ENCODE results near the gene SIK1.
"Not testable (repeated sequence)": the region's sequence is repeated elsewhere in the genome, so short reads cannot be mapped to it uniquely, and the experiment has no call there.

Gene SIK1

DNA sequence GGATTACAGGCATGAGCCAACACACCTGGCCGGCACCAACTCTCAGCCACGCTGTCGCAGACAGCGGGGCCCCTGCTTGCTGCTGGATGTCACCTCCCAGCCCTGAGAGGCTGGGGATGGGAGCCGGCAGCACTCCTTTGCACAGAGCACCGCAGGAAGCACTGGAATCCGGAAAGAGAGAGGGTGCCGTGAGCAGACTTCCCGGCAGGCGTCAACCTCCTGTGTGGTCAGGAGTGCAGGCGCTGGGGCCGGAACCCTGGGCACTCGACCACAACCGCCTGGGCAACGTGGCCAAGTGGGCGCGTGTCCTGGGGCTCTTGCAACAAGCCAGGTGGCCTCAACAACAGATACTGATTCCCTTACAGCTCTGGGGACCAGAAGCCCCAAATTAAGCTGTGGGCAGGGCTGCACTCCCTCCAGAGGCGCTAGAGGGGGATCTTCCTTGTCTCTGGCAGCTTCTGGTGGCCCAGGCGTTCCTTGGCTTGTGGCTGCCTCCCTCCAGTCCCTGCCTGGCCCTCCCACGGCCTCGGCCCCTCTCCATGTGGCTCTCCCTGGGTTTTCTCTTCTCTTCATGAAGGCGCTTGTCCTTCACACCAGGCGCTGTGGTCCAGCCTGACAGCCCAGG lies 20.5 kb upstream of the SIK1 start:
- H3K36me3 Mint-ChIP-seq, DNase-seq, H3K9me3 Mint-ChIP-seq, CTCF ChIA-PET, H3K27me3 Mint-ChIP-seq, H3K4me1 Mint-ChIP-seq, H3K4me3 Mint-ChIP-seq, H3K27ac Mint-ChIP-seq: not testable (repeated sequence)

DNA sequence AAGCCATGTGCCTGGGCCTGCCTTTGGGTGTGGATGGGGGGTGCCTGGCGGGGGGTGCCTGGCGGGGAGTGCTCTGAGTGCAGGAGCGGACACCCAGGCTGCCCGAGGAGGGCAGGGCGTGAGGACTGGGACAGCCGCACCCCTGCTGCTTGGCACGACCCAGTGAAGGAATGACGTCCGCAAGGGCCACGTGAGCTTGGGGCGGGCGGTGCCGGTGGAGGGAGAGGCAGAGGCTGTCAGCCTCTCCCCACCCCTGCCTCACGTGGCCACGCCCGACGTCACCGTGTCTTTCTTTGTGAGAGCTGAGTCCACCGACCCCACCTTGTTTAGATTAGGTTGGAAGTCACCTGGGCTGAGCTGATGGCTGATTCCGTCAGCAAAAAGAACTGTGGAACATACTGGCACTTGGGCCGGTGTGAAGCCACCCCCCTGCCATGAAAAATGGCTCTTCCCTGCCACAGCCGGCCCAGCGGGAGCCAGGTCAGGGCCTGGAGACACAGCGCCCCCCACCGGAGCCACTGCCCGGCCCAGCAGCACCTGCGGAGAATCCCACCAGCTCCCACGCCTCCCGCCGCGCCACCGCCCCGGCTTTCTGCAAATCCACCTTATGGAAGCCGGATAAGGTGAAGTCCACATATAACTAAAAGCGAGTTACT lies 19.5 kb upstream of the SIK1 start:
- H3K27ac Mint-ChIP-seq, H3K27me3 Mint-ChIP-seq, H3K9me3 Mint-ChIP-seq, H3K36me3 Mint-ChIP-seq, CTCF ChIA-PET, H3K4me3 Mint-ChIP-seq, H3K4me1 Mint-ChIP-seq, DNase-seq: not testable (repeated sequence)

DNA sequence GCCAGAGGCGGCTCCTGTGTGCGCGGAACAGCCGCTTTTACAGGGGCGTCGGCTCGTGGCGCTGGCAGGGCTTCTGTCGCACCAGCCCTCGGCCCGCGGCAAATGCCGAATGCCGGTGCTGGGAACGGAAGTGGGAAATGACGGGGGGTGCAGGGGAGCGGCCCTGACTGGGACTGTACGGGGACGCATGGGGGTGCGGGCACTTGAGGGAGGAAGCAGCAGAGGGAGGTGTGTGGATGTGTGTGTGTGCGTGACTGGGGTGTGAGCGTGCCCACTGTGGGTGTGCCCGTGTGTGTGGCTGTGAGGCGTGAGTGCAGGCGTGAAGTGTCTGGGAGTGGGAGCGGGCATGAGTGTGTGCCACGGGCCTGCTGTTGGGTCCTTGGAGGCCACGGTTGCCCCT lies 17.6 kb upstream of the SIK1 start:
- H3K27me3 Mint-ChIP-seq, H3K36me3 Mint-ChIP-seq, H3K9me3 Mint-ChIP-seq, CTCF ChIA-PET, H3K27ac Mint-ChIP-seq, H3K4me3 Mint-ChIP-seq, DNase-seq, H3K4me1 Mint-ChIP-seq: not testable (repeated sequence)

DNA sequence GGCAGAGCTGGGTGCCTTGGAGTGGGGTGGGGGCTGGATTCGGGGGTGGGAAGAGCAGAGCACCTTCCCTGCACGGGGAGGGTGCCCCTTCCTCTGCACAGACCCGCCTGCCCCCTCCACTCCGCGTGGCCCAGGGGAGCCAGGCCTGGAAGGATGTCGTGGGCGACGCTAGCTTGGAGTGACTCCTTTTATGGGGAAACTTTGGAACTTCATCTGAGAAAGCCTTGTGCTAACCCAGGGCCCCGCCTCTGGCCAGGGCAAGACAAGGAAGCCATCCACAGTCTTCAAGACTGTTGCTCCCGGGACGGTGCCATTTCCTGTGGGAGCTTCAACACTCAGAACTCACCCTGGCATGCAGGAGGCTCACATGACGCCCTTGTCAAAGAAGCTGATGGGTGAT lies 15.6 kb upstream of the SIK1 start:
- H3K4me3 Mint-ChIP-seq, H3K4me1 Mint-ChIP-seq, DNase-seq, H3K27ac Mint-ChIP-seq, H3K27me3 Mint-ChIP-seq, CTCF ChIA-PET, H3K36me3 Mint-ChIP-seq, H3K9me3 Mint-ChIP-seq: not testable (repeated sequence)

DNA sequence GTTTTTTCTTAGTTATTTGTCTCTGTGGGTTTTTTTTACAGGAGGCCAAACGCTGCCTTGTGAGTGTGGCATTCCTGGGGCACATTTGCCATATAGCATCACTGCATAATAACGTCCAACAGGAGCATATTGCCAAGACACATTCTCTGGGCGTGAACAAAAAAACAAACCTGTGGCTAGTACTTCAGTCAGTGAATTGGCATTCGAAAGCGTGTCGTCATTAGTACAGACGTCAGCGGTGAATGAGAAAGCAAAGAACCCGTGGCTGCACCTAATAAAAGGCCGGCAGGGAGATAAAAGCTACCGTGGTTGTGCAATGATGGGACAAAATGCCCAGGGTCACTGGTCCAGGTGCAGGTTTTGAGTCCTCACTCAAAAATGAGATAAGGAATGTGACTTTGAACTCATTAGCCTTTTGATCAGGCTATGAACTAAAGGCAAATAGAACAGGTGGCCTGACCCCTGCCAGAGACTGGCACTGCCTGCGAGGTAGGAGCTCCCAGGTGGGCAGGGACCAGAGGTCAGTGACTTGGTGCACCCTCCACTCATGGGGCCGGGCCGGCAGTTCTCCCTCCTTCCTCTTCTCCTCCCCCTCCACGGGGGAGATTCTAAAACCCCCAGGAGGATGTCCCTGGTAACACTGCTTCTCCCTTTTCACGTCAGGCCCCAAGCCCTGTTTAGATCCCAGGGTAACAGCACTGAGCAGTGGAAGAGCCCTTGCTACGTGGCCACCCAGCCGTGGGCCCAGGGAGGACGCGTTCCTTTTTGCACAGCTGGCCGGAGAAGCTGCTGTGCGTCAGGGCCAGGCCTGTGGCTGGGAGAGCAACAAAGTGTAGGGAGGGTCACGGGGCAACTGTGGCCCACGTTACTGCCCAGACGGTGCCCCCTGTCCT lies 14.2 kb upstream of the SIK1 start:
- H3K4me3 Mint-ChIP-seq, H3K4me1 Mint-ChIP-seq, H3K9me3 Mint-ChIP-seq, DNase-seq, H3K36me3 Mint-ChIP-seq, CTCF ChIA-PET, H3K27me3 Mint-ChIP-seq, H3K27ac Mint-ChIP-seq: not testable (repeated sequence)

DNA sequence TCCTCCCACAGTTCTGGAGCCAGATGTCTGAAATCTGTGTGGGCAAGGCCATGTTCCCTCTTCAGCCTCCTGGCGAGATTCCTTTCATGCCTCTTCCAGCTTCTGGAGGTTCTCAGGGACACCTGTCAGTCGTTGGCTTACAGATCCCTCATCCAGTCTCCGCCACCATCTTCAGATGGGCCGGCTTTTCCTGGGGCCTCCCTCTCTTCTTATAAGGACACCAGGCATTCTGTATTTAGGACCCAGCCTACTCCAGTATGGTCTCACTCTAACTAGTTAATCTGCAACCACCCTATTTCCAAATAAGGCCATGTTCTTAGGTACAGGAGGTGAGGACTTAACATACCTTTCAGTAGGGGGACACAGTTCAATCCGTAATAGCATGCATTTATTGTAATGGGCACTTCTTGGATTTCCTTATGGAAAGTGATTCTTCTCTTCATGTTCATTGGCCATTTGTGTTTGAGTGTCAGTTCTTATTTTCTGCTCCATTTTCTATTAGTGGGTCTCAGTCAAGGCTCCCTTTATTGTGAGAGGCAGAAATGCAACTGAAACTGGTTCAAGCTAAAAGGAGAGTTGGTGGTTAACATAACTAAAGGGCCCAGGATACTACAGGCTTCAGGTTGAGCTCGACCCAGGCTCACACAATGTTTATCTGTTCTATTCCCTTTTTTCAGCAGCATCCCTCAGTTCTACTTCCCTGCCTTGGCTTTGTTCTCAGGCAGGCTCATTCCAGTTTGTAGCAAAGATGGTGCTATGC lies 12.6 kb upstream of the SIK1 start:
- DNase-seq, H3K4me1 Mint-ChIP-seq, H3K27ac Mint-ChIP-seq, CTCF ChIA-PET, H3K27me3 Mint-ChIP-seq, H3K4me3 Mint-ChIP-seq, H3K36me3 Mint-ChIP-seq, H3K9me3 Mint-ChIP-seq: not testable (repeated sequence)

DNA sequence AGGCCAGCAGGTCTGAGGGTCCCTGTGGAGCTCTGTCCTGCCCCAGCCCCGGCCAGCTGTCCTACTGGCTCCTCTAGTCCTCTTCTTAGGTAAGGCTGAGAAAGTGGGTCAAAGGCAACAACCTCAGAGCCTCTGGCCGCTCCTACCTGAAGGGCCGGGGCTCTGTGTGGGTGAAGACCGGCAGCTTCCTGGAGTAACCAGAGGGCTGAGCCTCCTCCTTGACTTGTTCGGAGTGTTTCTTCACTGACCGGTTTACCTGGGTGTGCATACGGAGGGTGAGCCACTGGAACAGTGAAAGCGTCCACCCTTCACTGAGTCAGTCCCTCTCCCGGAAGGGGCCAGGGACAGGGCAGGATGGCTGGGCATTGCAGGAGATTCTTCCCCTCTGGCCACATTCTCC lies 9.3 kb upstream of the SIK1 start:
- H3K36me3 Mint-ChIP-seq, H3K27me3 Mint-ChIP-seq: not testable (repeated sequence)

DNA sequence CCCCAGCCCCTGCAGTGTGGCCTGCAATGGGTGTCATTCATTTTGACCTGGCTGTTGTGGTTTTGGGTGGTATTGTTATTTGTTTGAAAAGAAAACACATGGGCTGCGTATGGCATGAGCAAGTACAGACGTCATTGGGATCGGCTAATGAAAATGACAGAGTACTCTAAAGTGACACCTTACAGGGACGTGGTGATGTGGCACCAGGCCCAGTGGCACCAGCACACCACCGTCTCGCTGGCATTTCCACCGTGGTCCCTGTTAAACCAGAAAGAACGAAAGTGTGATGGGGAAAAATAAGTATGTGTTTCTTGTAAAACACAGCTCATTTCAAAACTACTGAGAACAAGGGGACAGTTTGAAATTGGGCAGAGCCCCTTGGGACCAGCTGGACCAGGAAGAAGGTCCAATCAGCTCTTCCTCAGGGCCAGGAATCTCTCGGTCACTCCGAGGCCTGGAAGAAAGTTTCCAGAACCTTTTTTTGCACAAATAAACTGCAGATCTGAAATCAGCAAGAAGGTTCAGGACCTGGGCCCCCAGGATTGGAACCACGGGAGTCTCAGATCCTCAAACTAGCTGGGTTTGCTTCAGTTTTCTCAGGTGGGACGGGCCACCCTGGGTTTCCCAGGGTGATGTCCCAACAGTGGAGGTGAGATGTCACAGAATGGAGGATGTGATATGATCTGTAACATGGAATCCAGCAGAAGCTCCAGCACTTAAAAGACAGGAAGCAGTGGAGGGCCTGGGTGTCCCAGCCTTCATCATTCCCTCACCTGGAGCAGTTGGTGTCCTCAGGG lies 6.6 kb upstream of the SIK1 start:
- H3K27ac Mint-ChIP-seq, H3K4me1 Mint-ChIP-seq, DNase-seq, H3K4me3 Mint-ChIP-seq, H3K36me3 Mint-ChIP-seq, H3K9me3 Mint-ChIP-seq, H3K27me3 Mint-ChIP-seq, CTCF ChIA-PET: not testable (repeated sequence)

More for the DNA sequence above, 9.3 kb upstream of the SIK1 start:
- H3K9me3 Mint-ChIP-seq, H3K4me1 Mint-ChIP-seq, DNase-seq, H3K27ac Mint-ChIP-seq, CTCF ChIA-PET, H3K4me3 Mint-ChIP-seq: not testable (repeated sequence)

DNA sequence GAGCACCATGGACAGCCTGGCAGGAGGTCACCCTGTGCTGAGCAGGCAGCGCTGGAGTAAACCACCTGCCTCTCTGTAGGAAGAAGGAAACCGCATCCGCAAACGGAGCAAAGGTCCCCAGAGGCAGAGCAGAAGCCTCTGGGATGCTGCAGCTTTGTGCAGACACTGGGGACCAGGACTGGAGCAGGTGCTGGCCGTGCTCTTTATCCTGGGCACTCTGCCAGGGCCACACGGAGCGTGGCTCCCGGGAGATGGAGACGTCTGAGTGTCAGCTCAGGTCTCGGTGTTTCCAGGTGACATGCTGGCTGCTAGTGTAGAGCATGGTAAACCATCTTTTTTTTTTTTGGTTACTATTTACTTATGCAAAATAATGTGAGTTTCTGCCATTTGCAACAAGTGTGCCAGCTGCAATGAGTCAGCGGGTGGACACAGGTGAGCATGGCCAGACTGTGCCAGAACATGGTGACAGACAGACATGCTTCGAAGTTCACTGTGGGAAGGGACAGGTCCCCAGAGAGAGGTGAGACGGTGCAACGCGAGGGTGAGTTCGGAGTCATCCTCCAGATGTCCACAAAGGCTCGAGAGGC lies 4.0 kb upstream of the SIK1 start:
- CTCF ChIA-PET, H3K36me3 Mint-ChIP-seq: not testable (repeated sequence)

DNA sequence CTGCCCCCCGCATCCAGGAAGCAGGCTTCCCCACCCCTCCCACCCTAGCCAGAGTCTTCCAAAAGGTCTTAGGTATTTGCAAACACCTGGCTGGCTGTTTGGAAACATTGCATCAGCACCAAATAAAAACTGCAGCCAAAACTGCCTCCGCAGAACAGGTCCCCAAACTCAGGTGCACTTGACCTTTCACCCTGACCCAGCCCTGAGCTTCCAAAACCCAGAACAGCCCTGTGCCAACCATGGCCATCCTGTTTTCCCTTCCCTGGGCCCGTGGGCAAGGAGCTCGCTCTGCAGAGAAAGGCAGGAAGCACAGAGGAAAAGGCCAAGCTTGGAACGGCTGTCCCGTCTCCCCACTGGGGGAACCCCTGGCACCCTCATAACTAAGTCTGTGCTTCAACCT lies 2.0 kb upstream of the SIK1 start:
- H3K9me3 Mint-ChIP-seq, H3K36me3 Mint-ChIP-seq, H3K27ac Mint-ChIP-seq, DNase-seq, H3K27me3 Mint-ChIP-seq, H3K4me3 Mint-ChIP-seq, CTCF ChIA-PET, H3K4me1 Mint-ChIP-seq: not testable (repeated sequence)

More for the DNA sequence above, 4.0 kb upstream of the SIK1 start:
- not testable (repeated sequence) for H3K4me1 Mint-ChIP-seq, H3K4me3 Mint-ChIP-seq, H3K27ac Mint-ChIP-seq, H3K27me3 Mint-ChIP-seq, DNase-seq, H3K9me3 Mint-ChIP-seq

DNA sequence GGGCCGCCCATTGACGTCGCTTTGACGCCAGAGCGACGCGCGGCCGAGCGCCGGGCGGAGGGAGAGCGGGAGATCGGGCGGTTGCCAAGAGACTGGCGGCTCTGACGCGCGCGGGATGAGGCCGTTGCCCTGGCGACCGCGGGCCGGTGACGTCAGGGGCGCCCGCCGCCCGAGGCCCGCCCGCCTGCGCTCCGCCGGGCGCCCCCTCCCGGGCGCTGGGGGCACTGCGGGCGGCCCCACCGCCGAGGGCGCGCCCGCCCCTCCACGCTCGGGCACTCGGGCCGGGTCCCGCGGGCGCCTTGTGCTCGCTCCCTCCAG lies 270 bp upstream of the SIK1 start:
- H3K9me3 Mint-ChIP-seq, H3K36me3 Mint-ChIP-seq, H3K4me3 Mint-ChIP-seq, H3K27ac Mint-ChIP-seq, CTCF ChIA-PET, H3K27me3 Mint-ChIP-seq, H3K4me1 Mint-ChIP-seq, DNase-seq: not testable (repeated sequence)

DNA sequence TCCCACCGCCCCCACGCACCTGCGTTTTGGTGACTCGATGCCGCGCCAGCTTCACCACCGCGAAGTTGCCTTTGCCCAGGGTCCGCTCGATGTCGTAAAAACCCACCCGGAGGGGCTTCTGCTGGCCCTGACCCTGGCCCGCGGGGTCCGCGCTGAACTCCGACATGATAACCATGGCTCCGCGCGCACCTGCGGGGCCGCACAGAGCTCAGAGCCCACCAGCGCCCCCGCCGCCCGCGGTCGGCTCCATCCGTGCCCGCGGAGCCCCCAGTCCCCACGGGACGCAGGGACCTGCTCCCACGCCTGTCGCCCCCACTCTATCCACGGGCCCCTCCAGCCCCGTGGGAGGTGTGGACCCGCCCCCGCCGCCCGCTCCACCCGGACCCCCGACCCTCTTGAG lies 927 bp downstream of the SIK1 start:
- H3K4me1 Mint-ChIP-seq, DNase-seq, H3K4me3 Mint-ChIP-seq, H3K9me3 Mint-ChIP-seq, H3K36me3 Mint-ChIP-seq, H3K27me3 Mint-ChIP-seq, CTCF ChIA-PET, H3K27ac Mint-ChIP-seq: not testable (repeated sequence)

DNA sequence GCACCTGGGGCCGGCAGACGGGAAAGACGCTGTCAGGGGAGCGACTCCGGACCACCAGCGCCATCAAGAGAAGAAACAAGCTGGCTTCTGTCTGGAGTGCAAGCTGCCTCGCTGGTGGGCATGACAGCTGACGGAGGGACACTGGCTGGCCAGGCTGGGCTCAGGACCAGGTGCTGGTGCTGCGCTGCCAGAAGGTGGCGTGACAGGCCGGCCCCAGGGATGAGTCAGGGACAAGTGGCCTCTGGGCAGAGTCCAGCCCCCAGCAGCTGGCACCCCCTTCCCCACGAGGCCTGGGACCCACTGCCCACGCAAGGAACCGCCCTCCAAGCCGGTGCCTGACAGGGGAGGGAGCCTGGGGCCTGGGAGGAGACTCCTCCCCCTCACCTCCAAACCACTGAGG lies 7.5 kb downstream of the SIK1 start:
- CTCF ChIA-PET = not testable (repeated sequence)

DNA sequence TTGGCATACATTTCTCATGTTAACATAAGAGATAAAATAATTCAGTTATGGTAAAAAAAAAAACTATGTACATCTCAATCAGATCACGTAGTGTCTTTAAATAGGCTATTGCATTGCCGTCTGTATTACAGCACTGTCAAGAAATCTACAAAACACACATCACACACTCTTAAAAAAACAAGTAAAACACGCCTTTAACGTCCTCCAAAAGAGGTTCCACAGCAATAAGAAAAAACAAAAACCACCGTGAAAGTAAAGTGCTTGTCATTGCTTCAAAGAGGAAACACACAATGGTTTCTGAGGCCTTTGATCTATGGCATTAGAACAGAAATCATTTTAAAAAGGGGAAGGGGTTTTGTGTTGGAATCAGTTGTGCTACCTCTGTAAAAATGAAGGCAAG lies 12.4 kb downstream of the SIK1 start:
- peak overlapping the region; percentile 91 for H3K27ac Mint-ChIP-seq
- H3K27me3 Mint-ChIP-seq, H3K9me3 Mint-ChIP-seq, H3K4me1 Mint-ChIP-seq, CTCF ChIA-PET, H3K36me3 Mint-ChIP-seq, DNase-seq, H3K4me3 Mint-ChIP-seq: not testable (repeated sequence)

More for the DNA sequence above, 7.5 kb downstream of the SIK1 start:
- H3K4me1 Mint-ChIP-seq, H3K9me3 Mint-ChIP-seq, H3K36me3 Mint-ChIP-seq, DNase-seq, H3K27ac Mint-ChIP-seq, H3K4me3 Mint-ChIP-seq, H3K27me3 Mint-ChIP-seq: not testable (repeated sequence)

Data from activated naive CD4-positive, alpha-beta T cell treated with anti-CD3 and anti-CD28 coated beads, Interleukin-2, amount 10 ng/mL, durations not matched to agents 7 days and 5 days (primary cell).